ENCODE data around the gene AGPAT2. TPM values are rescaled to one million over a fixed set of nuclear protein-coding genes. Genes with fewer than 3 reads are reported as not detected.
A peak's percentile ranks its signal among the peaks of the same experiment; 100 is the strongest.

Gene AGPAT2
- total RNA-seq, 1 donor from 2014 or later = 48.4 TPM

DNA sequence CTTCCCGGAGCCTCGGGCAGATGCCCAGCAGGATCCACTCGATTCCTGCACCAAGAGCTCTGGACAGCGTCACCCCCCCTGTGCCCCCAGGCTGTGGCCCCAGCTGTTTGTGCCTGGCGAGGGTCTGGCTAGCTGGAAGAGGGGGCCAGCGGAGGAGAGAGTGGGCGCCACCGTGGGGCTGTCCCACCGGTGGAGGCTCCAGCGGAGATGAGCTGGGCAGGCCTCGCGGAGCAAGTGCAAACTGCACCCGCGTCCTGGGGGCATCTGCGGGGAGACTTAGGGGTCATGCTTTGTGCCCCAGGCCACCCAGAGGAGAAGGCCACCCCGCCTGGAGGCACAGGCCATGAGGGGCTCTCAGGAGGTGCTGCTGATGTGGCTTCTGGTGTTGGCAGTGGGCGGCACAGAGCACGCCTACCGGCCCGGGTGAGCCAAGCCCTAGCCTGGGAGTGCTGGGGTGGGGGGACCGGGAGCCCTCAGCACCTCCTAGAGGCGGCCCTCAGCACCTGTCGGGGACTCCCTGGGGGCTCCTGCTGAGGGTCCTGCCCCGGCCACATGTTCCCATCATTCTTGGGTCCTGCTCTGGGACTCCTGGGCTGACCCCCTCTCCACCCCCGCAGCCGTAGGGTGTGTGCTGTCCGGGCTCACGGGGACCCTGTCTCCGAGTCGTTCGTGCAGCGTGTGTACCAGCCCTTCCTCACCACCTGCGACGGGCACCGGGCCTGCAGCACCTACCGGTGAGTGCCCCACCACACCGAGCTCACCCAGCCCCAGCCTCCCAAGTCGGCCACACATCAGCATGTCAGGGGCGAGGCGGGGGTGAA lies 19.1 kb downstream of the AGPAT2 start:
- intact Hi-C loops (cut with DNase I) = no loop called here
- DNase-seq (ENCODE audit: low spot score) = no peak

DNA sequence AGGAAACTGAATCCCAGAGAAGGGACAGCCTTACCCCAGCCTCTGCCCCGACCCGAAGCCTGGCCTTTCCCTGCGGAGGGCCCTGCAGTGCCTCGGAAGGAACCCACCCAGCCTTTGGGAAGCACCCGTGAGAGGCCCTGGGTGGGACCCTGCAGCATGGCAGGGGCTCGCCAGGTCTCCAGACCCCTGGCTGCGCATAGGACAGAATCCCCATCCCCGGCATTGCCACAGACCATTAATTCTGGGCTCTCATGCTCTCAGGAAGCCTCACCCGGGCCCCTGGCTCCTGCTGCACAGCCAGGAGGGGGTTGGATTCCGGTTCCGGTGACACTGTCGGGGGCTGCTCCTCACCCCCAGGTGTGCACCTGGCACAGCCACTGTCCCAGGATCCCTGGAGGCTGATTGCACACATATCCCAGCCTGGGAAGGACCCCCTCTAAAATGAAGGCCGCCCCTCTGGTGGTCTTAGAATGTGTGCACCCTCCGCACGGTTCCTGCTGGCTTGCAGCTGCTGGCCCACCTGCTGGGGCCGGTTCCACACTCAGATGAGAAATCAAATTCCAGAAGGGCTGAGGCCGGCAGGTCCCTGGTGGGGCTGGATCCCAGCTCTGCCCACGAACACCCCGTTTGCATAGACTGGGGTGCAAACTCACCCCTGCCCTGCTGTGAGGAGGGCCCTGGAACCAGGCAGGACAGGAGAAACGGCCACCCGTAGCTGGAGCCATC lies 19.9 kb downstream of the AGPAT2 start:
- intact Hi-C loops (cut with DNase I) = no loop called here
- no peak for DNase-seq (ENCODE audit: low spot score)

DNA sequence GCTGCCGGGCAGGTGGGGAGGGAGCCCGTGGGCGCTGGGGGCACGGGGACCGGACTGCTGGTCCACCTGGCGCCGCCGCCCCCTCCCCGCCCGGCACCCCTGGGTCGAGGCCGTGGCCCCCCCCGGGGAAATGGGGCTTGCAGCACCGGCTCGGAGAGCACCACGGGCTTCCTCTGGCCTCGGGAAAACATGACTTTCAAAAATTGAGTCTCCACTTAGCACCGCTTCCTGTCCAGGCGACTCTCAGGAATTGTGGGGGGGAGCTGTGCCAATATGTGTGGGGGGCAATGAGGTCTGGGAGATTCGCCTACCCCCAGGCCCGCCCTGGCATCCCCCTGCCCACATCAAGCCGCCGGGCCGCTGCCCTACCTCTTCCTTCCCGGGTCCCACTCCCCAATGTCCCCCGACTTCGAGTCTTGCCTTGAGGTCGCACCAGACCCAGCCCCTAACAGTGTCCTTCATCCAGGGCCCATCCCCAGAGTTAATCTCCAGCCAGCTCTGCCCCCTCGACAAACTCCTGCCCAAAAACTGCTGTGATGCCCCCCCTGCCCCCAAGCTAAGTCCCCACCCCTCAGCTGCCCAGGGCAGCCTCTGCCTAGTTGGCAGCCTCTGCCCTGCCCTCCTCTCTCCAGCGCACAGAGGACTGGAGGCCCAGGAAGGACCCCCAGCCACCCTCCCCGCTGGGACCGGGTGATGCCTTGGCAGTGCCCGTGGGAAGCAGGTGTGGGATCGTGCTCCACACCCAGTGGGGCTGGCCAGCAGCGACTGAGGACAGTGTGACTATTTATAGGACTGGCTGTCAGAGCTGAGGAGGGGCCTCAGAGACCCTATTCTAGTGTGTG lies 20.7 kb downstream of the AGPAT2 start:
- no peak for DNase-seq (ENCODE audit: low spot score)

DNA sequence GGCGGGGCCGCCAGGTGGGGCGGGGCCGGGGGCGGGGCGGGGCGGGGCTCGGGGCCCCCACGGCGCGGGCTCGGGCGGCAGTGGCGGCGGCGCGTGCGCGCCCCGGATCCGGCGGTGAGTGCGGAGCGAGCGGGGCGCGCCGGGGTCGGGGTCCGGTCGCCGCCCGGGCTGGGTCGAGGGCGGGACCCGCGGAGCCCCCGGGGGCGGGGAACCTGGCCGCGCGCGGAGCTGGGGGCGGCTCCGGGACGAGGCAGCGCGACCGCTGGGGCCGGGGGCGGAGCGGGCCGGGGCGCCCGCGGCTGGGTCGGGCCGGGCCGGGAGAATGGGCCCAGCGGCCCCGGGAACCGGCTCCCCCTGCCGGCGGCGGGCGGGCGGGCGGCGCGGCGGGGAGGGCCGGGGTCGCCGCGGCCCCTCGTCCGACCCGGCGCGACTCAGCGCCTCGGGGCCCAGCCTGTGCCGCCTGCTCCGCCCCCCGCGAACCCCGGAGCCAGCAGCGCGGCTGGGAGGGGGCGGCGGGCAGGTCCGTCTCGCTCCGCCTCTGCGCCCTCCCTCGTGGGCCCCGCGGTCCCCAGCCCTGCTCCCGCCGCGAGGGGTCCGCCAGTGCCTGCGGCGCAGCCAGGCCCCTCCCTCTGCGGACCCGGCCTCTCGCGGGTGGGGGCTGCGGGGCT lies 21.4 kb downstream of the AGPAT2 start:
- intact Hi-C loops (cut with DNase I) = loop anchor here (2.0 kb wide), 1 partner anchor 21 kb away; no protein-coding TSS in a partner anchor
- no peak for DNase-seq (ENCODE audit: low spot score)

More for the DNA sequence above, 20.7 kb downstream of the AGPAT2 start:
- intact Hi-C loops (cut with DNase I) = no loop called here

DNA sequence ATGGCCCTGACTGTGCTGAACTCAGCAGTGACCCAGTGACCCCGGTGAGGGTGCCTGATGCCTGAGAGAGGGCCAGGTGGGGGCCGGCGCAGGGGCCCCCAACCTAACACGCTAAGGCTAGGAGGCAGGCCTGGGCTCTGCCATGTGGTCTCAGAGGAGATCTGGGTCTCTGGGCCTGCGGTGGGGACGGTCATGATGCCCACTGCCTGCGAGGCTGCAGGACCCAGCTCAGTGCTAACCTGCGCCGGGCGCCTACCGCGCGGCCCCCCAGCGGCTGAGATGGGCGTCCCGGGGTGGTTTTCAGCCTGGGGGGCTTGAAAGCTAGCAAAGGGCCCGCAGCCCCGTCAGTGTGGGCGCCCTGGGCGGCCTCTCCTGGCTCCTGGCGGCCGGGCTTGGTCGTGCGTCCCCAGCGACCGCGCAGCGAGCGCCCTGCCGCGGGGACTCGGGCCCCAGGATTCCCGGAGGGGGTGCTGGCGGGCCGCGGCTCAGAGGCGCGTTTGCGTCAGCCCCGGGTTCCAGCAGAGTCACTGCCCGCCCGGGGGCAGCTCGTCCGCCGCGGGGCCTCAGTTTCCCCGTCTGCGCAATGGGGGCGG lies 22.1 kb downstream of the AGPAT2 start:
- no peak for DNase-seq (ENCODE audit: low spot score)

DNA sequence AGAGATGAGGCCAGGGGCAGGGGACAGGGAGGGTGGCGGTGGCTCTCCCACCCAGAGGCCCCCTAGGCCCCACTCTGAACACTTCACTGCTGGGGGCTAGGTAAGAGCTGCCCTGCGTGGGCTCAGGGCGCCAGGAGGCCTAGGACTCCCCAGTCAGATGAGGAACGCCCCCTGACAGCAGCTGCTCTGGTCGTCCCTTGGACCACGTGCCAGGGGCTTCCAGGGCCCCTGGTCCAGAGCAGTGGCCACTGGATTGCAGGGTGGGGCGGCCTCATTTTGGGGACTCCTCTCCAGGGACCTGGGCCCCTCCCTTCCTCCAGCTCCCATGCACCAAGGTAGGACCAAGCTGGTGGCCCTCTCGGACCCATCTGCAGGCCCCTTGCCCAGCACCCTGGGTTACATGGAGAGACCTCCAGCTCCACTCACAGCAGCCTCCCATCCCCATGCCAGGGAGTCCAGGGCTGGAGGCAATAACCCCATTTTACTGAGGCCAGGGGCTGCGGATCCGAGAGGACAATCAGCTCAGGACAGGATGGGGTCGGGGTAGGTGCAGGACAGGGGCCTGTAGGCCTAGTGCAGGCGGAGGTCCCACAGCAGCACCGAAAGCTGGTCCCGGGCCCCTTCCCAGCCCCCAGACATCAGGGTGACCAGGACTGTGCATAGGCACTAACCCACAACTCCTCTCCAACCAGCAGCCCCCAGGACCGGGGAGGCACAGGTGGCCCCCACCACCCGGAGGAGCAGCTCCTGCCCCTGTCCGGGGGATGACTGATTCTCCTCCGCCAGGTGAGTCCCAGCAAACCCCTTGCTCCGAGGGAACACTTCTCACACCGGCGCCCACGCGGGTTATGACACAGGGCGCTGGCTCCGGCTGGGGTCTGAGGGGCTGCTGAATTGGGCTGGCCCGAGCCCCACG lies 23.0 kb downstream of the AGPAT2 start:
- intact Hi-C loops (cut with DNase I) = loop anchor here (2.0 kb wide), 1 partner anchor 19 kb away; no protein-coding TSS in a partner anchor
- no peak for DNase-seq (ENCODE audit: low spot score)

More for the DNA sequence above, 22.1 kb downstream of the AGPAT2 start:
- intact Hi-C loops (cut with DNase I) = loop anchor here (2.0 kb wide), 1 partner anchor 20 kb away; no protein-coding TSS in a partner anchor

DNA sequence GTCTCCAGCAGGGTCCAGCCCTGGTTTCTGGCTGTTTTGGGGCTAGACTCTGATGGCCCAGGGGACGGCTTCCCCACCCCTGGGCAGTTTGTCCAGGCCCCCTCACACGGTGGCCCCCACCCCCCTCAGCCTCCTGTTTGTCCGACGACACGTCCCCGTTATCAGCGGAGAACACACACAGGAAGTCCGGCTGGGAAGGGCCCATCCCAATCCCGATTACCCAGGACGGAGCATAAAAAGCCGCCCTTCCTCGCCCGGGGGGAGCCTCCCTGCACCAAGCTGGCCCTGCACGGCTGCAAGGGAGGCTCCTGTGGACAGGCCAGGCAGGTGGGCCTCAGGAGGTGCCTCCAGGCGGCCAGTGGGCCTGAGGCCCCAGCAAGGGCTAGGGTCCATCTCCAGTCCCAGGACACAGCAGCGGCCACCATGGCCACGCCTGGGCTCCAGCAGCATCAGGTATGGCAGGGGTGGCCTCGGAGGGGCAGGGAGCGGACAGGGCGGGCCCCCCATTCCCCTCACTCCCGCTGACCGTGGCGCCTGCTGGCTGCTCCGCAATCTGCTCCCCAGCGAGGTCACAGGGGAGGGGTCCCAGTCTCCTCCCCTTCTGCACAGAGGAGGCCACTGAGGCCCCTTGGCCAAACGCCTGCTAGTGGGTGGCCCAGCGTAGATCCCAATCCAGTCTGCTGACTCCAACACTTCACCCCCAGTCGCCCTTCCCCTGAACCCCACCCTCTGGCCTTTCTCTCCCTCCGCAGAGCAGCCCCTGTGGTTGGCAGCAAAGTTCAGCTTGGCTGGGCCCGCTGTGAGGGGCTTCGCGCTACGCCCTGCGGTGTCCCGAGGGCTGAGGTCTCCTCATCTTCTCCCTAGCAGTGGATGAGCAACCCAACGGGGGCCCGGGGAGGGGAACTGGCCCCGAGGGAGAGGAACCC lies 24.3 kb downstream of the AGPAT2 start, which contains the start of gene EGFL7:
EGFL7 (plus strand) TSS at position 261 of the 926 bp plus-strand sequence. CDS start 5,367 bp downstream, outside the sequence.
- intact Hi-C loops (cut with DNase I) = no loop called here
- DNase-seq (ENCODE audit: low spot score) = peak; percentile 88

DNA sequence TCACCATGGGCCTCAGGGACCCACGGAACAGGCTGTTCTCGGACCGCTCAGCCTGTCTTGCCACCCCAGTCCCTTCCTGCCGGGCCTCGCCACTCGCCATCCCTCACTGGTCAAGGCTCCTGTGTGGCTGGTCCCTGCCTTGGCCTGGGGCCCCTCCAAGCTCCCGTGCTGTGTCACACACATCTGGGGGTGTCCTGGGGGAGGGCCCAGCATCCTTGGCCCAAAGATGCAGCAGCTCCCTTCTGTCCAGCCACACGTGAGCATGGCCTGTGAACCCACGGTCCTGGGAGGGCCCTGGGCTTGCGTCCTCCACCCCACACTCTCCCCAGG lies 25.0 kb downstream of the AGPAT2 start:
- intact Hi-C loops (cut with DNase I) = no loop called here
- no peak for DNase-seq (ENCODE audit: low spot score)

DNA sequence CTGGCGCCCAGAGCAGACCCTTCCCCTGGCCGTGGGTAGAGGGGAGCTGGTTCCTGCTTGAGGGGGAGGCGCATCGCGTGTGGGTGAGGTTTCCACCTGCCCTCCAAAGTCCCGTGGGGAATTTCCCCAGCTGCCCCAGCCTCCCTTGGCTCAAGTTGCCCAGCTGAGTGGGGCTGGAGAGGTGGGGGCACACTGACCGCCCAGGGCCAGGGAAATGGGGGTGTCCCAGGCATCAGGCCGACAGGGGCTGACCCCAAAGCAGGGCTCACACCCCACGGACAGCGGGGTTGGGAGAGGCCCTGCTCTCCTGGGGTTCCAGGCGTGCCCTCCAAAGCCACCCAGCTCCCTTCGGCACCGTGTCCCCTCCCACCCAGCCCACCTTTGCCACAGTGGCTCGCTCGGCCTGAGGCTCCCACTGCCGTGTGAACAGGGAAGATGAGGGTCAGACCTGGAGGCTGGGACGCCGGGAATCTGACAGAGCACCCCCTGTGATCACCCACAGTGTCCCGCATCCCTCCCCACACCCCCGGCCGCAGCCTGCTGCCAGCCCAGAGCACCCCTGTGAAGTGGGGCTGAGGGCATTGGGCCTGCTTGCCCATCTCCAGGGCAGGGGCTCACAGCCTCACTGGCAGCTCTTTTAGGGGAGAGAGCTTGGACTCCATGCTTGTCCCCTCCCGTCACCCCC lies 25.5 kb downstream of the AGPAT2 start:
- DNase-seq (ENCODE audit: low spot score) = no peak

DNA sequence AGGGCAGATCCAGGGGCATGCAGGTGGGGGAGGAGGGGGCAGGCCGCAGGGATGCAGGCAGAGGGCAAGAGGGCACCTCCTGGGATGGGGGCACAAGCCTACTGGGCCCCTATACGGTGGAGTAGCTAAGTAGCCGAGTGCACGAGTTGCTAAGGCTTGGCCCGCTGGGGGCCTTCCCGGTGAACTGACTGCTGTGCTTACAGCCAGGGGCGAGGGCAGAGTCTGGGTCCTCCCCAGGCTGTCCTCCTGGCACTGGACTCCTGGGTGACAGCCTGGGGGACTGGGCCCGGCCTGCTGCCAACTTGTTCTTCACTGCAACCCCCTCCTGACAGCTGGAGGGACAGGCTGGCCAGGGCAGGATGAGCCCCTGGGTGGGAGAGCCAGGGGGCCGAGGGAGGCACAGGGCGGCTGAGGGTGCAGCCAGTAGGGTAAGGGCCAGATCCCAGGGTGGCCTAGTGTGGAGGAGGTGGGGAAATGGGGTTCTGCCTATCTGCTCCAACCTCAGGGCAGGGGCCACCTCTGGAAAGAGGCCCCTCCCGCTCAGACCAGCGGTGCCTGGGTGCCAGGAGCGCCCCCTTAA lies 26.2 kb downstream of the AGPAT2 start:
- intact Hi-C loops (cut with DNase I) = no loop called here
- no peak for DNase-seq (ENCODE audit: low spot score)

More for the DNA sequence above, 25.5 kb downstream of the AGPAT2 start:
- intact Hi-C loops (cut with DNase I) = no loop called here

DNA sequence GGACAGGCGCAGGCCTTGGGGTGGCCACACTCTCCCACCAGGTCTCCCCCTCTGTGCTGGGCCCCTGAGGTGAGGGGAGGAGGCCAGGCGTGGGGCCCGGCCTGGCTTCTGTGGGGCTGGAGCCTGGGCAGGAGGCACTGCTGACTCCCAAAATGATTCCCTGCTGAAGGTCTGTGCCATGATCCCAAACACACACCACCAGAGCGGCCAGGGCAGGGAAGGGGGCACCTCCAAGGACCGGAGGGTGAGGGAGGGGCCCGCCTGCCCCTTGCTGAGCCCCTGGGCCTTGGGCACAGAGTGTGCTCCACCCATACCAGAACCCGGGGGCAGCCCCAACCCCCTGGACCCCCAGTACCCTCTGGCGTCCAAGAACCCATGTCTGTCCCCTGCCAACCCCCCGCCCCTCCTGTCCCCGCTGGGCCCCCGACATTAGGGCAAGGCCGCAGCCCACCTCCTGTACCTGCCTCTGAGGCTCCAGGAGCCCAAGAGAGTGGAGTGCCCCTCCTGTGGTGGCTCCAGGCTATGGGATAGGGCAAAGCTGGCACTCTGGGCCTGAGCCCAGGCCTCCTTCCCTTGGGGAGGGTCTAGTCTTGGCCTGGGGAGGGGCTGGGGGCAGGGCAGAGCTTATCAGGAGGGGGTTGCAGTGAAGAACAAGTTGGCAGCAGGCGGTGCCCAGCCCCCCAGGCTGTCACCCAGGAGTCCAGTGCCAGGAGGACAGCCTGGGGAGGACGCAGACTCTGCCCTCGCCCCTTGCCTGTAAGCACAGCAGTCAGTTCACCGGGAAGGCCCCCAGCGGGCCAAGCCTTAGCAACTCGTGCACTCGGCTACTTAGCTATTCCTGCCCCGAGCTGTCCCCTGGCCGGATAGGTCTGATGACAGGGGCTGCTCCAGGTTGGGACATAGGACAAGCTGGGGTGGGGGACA lies 27.1 kb downstream of the AGPAT2 start:
- intact Hi-C loops (cut with DNase I) = no loop called here

DNA sequence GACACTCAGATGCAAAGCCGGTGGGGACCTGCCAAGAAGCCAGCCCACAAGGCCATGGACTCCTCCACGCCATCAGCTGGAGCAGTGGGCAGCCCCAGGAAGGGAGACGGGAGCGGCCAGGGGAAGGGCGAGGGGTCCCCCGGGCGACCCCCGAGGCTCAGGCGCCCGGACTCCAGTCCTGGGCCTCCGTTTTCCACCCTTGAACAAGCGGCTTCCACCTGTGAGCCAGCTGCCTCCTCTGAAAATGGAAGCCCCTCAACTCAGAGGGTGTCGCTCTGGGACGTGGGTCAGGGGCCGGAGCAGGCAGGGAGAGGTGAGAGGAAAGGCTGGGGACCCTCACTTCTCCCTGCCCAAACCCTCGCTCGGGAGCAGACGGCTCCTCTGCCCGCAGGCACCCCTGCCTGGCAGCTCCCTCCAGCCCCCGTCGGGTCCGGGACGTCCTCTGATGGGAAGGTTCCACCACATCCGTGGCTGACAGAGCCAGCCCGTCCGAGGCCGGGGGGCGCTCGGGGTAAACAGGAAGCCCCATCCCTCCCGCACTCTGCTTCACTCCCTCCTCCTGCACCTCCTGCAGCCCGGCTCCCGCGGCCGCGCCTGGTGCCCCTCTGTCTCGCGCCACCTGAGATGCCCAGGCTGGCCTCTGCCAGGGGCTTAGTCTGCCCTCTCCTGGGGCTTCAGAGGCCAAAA lies 28.3 kb downstream of the AGPAT2 start:
- intact Hi-C loops (cut with DNase I) = no loop called here
- DNase-seq (ENCODE audit: low spot score) = no peak

More for the DNA sequence above, 27.1 kb downstream of the AGPAT2 start:
- DNase-seq (ENCODE audit: low spot score) = no peak

DNA sequence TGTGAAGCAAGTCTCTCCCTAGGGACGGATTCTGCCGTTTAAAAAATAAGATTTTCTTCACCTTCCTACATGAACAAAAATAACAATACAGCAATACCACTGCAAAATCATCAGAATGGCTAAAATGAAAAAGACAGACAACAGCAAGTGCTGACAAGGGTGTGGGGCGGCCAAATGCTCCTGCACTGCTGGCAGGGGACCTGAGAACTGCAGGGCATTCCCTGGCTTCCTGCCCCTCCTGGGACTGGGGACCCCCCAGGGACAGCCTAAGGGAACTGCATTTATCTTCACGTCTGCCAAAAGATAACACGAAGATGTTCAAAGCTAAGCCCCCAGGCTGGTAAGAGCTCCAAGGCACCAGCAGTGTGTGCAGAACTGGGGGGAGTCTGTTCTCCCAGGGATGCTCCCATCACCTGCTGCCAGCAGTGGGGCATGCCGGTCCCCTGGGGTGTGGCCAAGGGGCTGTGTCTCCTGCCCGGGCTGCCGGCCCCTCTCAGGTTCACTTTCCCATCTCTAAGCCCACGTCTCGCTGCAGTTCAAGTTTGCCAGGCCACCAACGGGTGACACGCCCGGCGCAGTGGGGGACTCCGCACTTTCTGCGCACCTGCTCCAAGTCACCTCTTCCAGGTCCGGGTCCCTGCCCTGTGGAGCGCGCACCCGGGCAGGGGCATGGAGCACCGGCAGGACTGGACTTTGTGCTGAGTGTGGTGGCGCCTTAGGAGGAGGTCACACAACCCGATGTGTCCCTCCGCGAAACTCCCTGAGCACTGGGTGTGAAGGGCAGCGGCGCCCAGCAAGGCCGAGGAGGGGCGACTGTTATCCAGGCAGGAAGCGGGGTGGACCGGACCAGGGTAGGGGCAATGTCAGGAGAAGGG lies 29.0 kb downstream of the AGPAT2 start:
- intact Hi-C loops (cut with DNase I) = no loop called here
- no peak for DNase-seq (ENCODE audit: low spot score)

Measured in cardiac septum (tissue), 1 donor.